K562 (cell line): ENCODE measurements around the gene VARS1. TPM values are rescaled to one million over a fixed set of nuclear protein-coding genes. Genes with fewer than 3 reads are reported as not detected.

Experiments used
- BCL6 ChIP-seq: fragments of 250-450 bp; sonication (Bioruptor Pico); IDR thresholded peaks from 2 replicates; pipeline ENCODE4 v1.4.0; 2020
- CBX3 ChIP-seq, 2 experiments: IDR thresholded peaks; 1 replicate in 1 of 2; 2 replicates in 1 of 2; pipeline ENCODE4 v1.6.1; 2012; ENCODE audit warnings: inconsistent platforms in 2 of 2, low read length in 2 of 2, borderline replicate concordance in 1 of 2, control low read depth in 1 of 2
- E2F3 ChIP-seq: fragments of 250-450 bp; sonication (Bioruptor Pico); IDR thresholded peaks from 2 replicates; pipeline ENCODE4 v1.4.0; 2020; ENCODE audit warnings: mild to moderate bottlenecking
- FOXJ3 ChIP-seq: sonication (generic); formaldehyde crosslinking; IDR thresholded peaks from 2 replicates; pipeline ENCODE4 v1.4.0; 2020; ENCODE audit warnings: mild to moderate bottlenecking, missing genetic modification reagents
- HCFC1 ChIP-seq: IDR thresholded peaks from 2 replicates; pipeline ENCODE4 v1.6.1; 2012; ENCODE audit warnings: low read depth, low read length, improper control_type of control experiment
- HDAC3 ChIP-seq: fragments of 450-650 bp; IDR thresholded peaks from 2 replicates; pipeline ENCODE4 v1.6.1; 2018; ENCODE audit warnings: borderline replicate concordance, mild to moderate bottlenecking, moderate library complexity; ENCODE audit not compliant: partially characterized antibody
- JUND ChIP-seq, 2 experiments: IDR thresholded peaks; 2 replicates in 1 of 2; 3 replicates in 1 of 2; pipeline ENCODE4 v1.6.1; 2011; ENCODE audit warnings: borderline replicate concordance in 2 of 2, low read depth in 2 of 2, low read length in 2 of 2, improper control_type of control experiment in 1 of 2, missing biosample characterization in 1 of 2, missing genetic modification characterization in 1 of 2, missing genetic modification reagents in 1 of 2
- KAT2B ChIP-seq: IDR thresholded peaks from one replicate; pipeline ENCODE4 v1.6.1; 2012; ENCODE audit warnings: low read depth, mild to moderate bottlenecking, control low read depth, inconsistent platforms, low read length, moderate library complexity
- KLF1 ChIP-seq: fragments of 450-650 bp; IDR thresholded peaks from 2 replicates; pipeline ENCODE4 v1.6.1; 2016; ENCODE audit warnings: missing genetic modification characterization, missing compliant biosample characterization
- MEF2D ChIP-seq: conservative IDR thresholded peaks from 2 replicates; pipeline ENCODE4 v1.6.1; 2016; ENCODE audit warnings: low read depth, missing genetic modification characterization, missing compliant biosample characterization
- MYNN ChIP-seq, 2 experiments: sonication (generic); formaldehyde crosslinking in 1 of 2; IDR thresholded peaks; 2 replicates each; pipeline versions ENCODE4 v1.5.0 to v1.6.1; 2016 to 2020; ENCODE audit warnings: antibody characterized with exemption in 1 of 2, missing genetic modification reagents in 1 of 2
- NFIX ChIP-seq: fragments of 250-450 bp; sonication (Bioruptor Pico); IDR thresholded peaks from 2 replicates; pipeline ENCODE4 v1.4.0; 2020; ENCODE audit warnings: low read depth, mild to moderate bottlenecking, moderate library complexity
- PPARD ChIP-seq: fragments of 250-450 bp; sonication (Bioruptor Pico); IDR thresholded peaks from 2 replicates; pipeline ENCODE4 v1.8.0; 2022; ENCODE audit warnings: inconsistent platforms, mild to moderate bottlenecking, moderate library complexity
- PTRF ChIP-seq: fragments of 450-650 bp; IDR thresholded peaks from 2 replicates; pipeline ENCODE4 v1.6.1; 2016; ENCODE audit warnings: mild to moderate bottlenecking, missing genetic modification characterization, missing compliant biosample characterization
- SRF ChIP-seq, 2 experiments: fragments of 250-450, 450-650 bp in 1 of 2; sonication (Bioruptor Pico) in 1 of 2; sonication (generic) in 1 of 2; formaldehyde crosslinking; IDR thresholded peaks; 2 replicates each; pipeline versions ENCODE4 v1.5.0 to v1.5.1; 2020 to 2022; ENCODE audit warnings: mild to moderate bottlenecking in 1 of 2, missing genetic modification reagents in 1 of 2
- TBP ChIP-seq: optimal IDR thresholded peaks from 2 replicates; pipeline ENCODE3; 2011; ENCODE audit warnings: low read depth, low read length, improper control_type of control experiment
- TOE1 ChIP-seq, 2 experiments: fragments of 450-650 bp in 1 of 2; sonication (generic) in 1 of 2; formaldehyde crosslinking in 1 of 2; IDR thresholded peaks; 2 replicates each; pipeline versions ENCODE4 v1.7.1 to v1.8.0; 2016 to 2022; ENCODE audit warnings: borderline replicate concordance in 2 of 2, mild to moderate bottlenecking in 2 of 2, antibody characterized with exemption in 1 of 2, inconsistent platforms in 1 of 2, low read depth in 1 of 2, missing genetic modification reagents in 1 of 2, moderate library complexity in 1 of 2
- ZBTB8A ChIP-seq: fragments of 450-650 bp; IDR thresholded peaks from 2 replicates; pipeline ENCODE4 v1.6.1; 2018; ENCODE audit warnings: mild to moderate bottlenecking, moderate library complexity; ENCODE audit not compliant: partially characterized antibody
- ZNF232 ChIP-seq: sonication (generic); formaldehyde crosslinking; IDR thresholded peaks from 2 replicates; pipeline ENCODE4 v1.8.0; 2022; ENCODE audit warnings: mild to moderate bottlenecking, missing genetic modification reagents
- polyA plus RNA-seq, 8 experiments: library from polyadenylated mRNA; depleted of rRNA in 4 of 8; stranded (reverse) in 5 of 8; unstranded in 3 of 8; fragments of >200 nt; fragmentation: Nextera tagmentation in 2 of 8; fragmentation: Illumina TruSeq in 1 of 8; extraction: Ambion mirVana in 2 of 8; extraction: Trizol in 1 of 8; gene quantifications; 2 replicates each; pipeline versions ENCODE4 v1.2.1 to v1.2.3, GENCODE V29; 2011 to 2014; ENCODE audit warnings: inconsistent platforms in 1 of 8, missing spikeins in 1 of 8
- total RNA-seq, 7 experiments: library from RNA; depleted of rRNA in 6 of 7; stranded (reverse); fragments of >200 nt in 6 of 7; fragmentation: Illumina TruSeq in 2 of 7; extraction: Trizol in 2 of 7; gene quantifications; 2 replicates each; pipeline versions ENCODE4 v1.2.1 to v1.2.3, GENCODE V29; 2011 to 2021; ENCODE audit warnings: low replicate concordance in 1 of 7
- TF ChIP-seq, protein P1 (sequence below): fragments of 450-650 bp; formaldehyde crosslinking; IDR thresholded peaks from 2 replicates; pipeline ENCODE4 v1.4.0; 2020; ENCODE audit warnings: mild to moderate bottlenecking, moderate library complexity
- TF ChIP-seq, protein P2 (sequence below): fragments of 450-650 bp; conservative IDR thresholded peaks from 2 replicates; pipeline ENCODE4 v1.6.1; 2016; ENCODE audit warnings: missing genetic modification characterization, low read depth, mild to moderate bottlenecking, missing compliant biosample characterization, moderate library complexity
- TF ChIP-seq, protein P3 (sequence below): IDR thresholded peaks from 2 replicates; pipeline ENCODE4 v1.6.1; 2014; ENCODE audit warnings: antibody characterized with exemption

VARS1 gene
- total and polyA plus RNA-seq, 9 of the 15 experiments (the other 6 are each of a cell fraction or from before 2014, with no cell fraction given) = 2.9 to 488 (median 130) TPM

DNA sequence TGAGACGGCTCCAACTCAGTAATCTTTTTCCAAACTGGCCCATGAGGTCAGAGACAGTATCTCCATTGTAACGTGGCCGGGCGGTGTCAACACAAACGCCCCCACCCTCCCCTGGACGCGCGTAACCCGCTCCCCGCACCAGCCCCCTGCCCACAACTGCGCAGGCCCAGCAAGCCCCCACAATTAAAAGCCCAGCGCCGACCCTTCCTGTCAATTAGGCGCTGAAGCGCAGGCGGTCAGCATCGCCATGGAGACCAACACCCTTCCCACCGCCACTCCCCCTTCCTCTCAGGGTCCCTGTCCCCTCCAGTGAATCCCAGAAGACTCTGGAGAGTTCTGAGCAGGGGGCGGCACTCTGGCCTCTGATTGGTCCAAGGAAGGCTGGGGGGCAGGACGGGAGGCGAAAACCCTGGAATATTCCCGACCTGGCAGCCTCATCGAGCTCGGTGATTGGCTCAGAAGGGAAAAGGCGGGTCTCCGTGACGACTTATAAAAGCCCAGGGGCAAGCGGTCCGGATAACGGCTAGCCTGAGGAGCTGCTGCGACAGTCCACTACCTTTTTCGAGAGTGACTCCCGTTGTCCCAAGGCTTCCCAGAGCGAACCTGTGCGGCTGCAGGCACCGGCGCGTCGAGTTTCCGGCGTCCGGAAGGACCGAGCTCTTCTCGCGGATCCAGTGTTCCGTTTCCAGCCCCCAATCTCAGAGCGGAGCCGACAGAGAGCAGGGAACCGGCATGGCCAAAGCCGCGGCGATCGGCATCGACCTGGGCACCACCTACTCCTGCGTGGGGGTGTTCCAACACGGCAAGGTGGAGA, 19.7 kb upstream of the VARS1 start, which contains the start of the genes HSPA1A and HSPA1L (continued):
- TF ChIP-seq, protein P1, sequence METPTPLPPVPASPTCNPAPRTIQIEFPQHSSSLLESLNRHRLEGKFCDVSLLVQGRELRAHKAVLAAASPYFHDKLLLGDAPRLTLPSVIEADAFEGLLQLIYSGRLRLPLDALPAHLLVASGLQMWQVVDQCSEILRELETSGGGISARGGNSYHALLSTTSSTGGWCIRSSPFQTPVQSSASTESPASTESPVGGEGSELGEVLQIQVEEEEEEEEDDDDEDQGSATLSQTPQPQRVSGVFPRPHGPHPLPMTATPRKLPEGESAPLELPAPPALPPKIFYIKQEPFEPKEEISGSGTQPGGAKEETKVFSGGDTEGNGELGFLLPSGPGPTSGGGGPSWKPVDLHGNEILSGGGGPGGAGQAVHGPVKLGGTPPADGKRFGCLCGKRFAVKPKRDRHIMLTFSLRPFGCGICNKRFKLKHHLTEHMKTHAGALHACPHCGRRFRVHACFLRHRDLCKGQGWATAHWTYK (CRISPR knock-in tag) = peak; percentile 92
- TF ChIP-seq NFIX (CRISPR knock-in tag) = no peak
- no peak for TF ChIP-seq FOXJ3 (CRISPR knock-in tag)
- TF ChIP-seq TOE1 (IDR thresholded peaks at IDR 0.05; ENCODE audit: borderline replicate concordance) = no peak
- peak; percentile 98; the same call in 1 of the 2 replicates for TF ChIP-seq TOE1 (CRISPR knock-in tag; IDR thresholded peaks at IDR 0.05; ENCODE audit: borderline replicate concordance, low read depth)
- TF ChIP-seq E2F3 (CRISPR knock-in tag) = peak; percentile 67; the same call in 1 of the 2 replicates
- no peak for TF ChIP-seq PTRF (tag)
- peak in 1 of 2 experiments; percentile 12; a peak in 1 of 3 replicates for TF ChIP-seq CBX3 (IDR thresholded peaks at IDR 0.05; ENCODE audit: borderline replicate concordance in 1 of 2, low read length in 2 of 2)
- no peak for TF ChIP-seq PPARD
- 0 out of 2 replicates have a peak, but pooled peaks have one; percentile 28 for TF ChIP-seq MEF2D
- no peak for TF ChIP-seq HDAC3
- peak; percentile 74; the same call in 1 of the 2 replicates for TF ChIP-seq ZNF232 (CRISPR knock-in tag)
- TF ChIP-seq, protein P2, sequence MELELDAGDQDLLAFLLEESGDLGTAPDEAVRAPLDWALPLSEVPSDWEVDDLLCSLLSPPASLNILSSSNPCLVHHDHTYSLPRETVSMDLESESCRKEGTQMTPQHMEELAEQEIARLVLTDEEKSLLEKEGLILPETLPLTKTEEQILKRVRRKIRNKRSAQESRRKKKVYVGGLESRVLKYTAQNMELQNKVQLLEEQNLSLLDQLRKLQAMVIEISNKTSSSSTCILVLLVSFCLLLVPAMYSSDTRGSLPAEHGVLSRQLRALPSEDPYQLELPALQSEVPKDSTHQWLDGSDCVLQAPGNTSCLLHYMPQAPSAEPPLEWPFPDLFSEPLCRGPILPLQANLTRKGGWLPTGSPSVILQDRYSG = no peak
- TF ChIP-seq HCFC1 = peak; percentile 54; the same call in 1 of the 2 replicates
- TF ChIP-seq JUND (IDR thresholded peaks at IDR 0.05; ENCODE audit: borderline replicate concordance, low read depth, low read length) = peak; percentile 58
- no peak for TF ChIP-seq JUND (tag; IDR thresholded peaks at IDR 0.05; ENCODE audit: borderline replicate concordance, low read depth, low read length)
- peak in 1 of 2 experiments; percentile 82; a peak in 2 of 4 replicates for TF ChIP-seq SRF (CRISPR knock-in tag; IDR thresholded peaks at IDR 0.05)
- TF ChIP-seq TBP = peak; percentile 98
- TF ChIP-seq, protein P3, sequence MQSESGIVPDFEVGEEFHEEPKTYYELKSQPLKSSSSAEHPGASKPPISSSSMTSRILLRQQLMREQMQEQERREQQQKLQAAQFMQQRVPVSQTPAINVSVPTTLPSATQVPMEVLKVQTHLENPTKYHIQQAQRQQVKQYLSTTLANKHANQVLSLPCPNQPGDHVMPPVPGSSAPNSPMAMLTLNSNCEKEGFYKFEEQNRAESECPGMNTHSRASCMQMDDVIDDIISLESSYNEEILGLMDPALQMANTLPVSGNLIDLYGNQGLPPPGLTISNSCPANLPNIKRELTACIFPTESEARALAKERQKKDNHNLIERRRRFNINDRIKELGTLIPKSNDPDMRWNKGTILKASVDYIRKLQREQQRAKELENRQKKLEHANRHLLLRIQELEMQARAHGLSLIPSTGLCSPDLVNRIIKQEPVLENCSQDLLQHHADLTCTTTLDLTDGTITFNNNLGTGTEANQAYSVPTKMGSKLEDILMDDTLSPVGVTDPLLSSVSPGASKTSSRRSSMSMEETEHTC = 0 out of 2 replicates have a peak, but pooled peaks have one; percentile 32
- TF ChIP-seq BCL6 (CRISPR knock-in tag) = no peak
- TF ChIP-seq ZBTB8A = no peak
- TF ChIP-seq KLF1 (tag) = peak; percentile 44; the same call in 1 of the 2 replicates
- no peak for TF ChIP-seq KAT2B
- peak; percentile 27 for TF ChIP-seq MYNN (IDR thresholded peaks at IDR 0.05)
- TF ChIP-seq MYNN (CRISPR knock-in tag; IDR thresholded peaks at IDR 0.05) = no peak
